HCT116 (cell line): ENCODE measurements around the gene CMIP.

Experiments used
- CEBPB ChIP-seq: IDR thresholded peaks from 2 replicates; pipeline ENCODE4 v1.6.1; 2012; ENCODE audit warnings: low read depth
- EGR1 ChIP-seq: IDR thresholded peaks from 2 replicates; pipeline ENCODE4 v1.6.1; 2012; ENCODE audit warnings: low read depth
- EZH2 ChIP-seq: fragments of 200-600 bp; sonication (generic); IDR thresholded peaks from 2 replicates; pipeline ENCODE4 v1.6.1; 2017; ENCODE audit warnings: antibody characterized with exemption, mixed run types
- FOSL1 ChIP-seq: IDR thresholded peaks from 2 replicates; pipeline ENCODE4 v1.6.1; 2012; ENCODE audit warnings: low read depth
- POLR2A ChIP-seq: IDR thresholded peaks from 2 replicates; pipeline ENCODE4 v1.7.0; 2011; ENCODE audit warnings: borderline replicate concordance; ENCODE audit not compliant: insufficient read depth, insufficient read length; ENCODE audit errors: extremely low read depth
- POLR2AphosphoS5 ChIP-seq: IDR thresholded peaks from 2 replicates; pipeline ENCODE4 v1.6.1; 2011; ENCODE audit warnings: mild to moderate bottlenecking, low read depth, low read length, moderate library complexity
- RAD21 ChIP-seq: IDR thresholded peaks from 2 replicates; pipeline ENCODE4 v1.6.1; 2012; ENCODE audit warnings: low read depth, mild to moderate bottlenecking
- SIN3A ChIP-seq: IDR thresholded peaks from 2 replicates; pipeline ENCODE4 v1.6.1; 2012; ENCODE audit warnings: low read depth
- SP1 ChIP-seq: IDR thresholded peaks from 2 replicates; pipeline ENCODE4 v1.6.1; 2012; ENCODE audit warnings: low read depth
- YY1 ChIP-seq: IDR thresholded peaks from 2 replicates; pipeline ENCODE4 v1.6.1; 2011; ENCODE audit warnings: low read length, low read depth, moderate library complexity, mild to moderate bottlenecking; ENCODE audit not compliant: insufficient replicate concordance; ENCODE audit errors: extremely low read depth
- ZNF274 ChIP-seq: fragments of 200-500 bp; sonication (Bioruptor generic); IDR thresholded peaks from 2 replicates; pipeline ENCODE4 v1.6.1; 2014; ENCODE audit warnings: mild to moderate bottlenecking, low read depth, low read length, inconsistent platforms
- TF ChIP-seq, protein P1 (sequence below): IDR thresholded peaks from 2 replicates; pipeline ENCODE4 v1.6.1; 2012; ENCODE audit warnings: low read depth
- TF ChIP-seq, protein P2 (sequence below), 3 experiments: fragments of 200-600 bp in 1 of 3; sonication (generic) in 1 of 3; IDR thresholded peaks in 2 of 3; conservative IDR thresholded peaks in 1 of 3; 2 replicates each; pipeline ENCODE4 v1.5.1; 2012 to 2017; ENCODE audit warnings: low read depth in 2 of 3, low read length in 2 of 3, antibody characterized with exemption in 1 of 3, borderline replicate concordance in 1 of 3, control low read depth in 1 of 3, mild to moderate bottlenecking in 1 of 3, mixed read lengths in 1 of 3, mixed run types in 1 of 3, moderate library complexity in 1 of 3; ENCODE audit not compliant: insufficient read depth in 1 of 3
- TF ChIP-seq, protein P3 (sequence below): IDR thresholded peaks from 2 replicates; pipeline ENCODE4 v1.6.1; 2012

DNA sequence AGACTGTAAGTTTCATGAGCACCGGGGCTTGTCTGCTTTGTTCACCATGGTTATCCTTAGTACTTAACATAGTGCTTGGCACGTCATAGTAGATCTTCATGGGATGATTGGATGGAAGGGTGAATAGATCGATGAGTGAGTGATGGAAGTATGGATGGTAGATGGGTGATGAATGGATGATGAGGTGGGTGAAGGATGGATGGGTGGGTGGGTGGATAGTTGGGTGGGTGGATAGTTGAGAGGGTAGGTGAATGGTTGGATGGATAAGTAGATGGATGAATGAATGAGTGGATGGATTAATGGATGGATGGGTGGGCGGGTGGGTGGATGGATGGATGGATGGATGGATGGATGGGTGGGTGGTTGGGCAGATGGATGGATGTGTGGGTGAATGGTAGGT, 201.3 kb downstream of the CMIP start:
- TF ChIP-seq, protein P1, sequence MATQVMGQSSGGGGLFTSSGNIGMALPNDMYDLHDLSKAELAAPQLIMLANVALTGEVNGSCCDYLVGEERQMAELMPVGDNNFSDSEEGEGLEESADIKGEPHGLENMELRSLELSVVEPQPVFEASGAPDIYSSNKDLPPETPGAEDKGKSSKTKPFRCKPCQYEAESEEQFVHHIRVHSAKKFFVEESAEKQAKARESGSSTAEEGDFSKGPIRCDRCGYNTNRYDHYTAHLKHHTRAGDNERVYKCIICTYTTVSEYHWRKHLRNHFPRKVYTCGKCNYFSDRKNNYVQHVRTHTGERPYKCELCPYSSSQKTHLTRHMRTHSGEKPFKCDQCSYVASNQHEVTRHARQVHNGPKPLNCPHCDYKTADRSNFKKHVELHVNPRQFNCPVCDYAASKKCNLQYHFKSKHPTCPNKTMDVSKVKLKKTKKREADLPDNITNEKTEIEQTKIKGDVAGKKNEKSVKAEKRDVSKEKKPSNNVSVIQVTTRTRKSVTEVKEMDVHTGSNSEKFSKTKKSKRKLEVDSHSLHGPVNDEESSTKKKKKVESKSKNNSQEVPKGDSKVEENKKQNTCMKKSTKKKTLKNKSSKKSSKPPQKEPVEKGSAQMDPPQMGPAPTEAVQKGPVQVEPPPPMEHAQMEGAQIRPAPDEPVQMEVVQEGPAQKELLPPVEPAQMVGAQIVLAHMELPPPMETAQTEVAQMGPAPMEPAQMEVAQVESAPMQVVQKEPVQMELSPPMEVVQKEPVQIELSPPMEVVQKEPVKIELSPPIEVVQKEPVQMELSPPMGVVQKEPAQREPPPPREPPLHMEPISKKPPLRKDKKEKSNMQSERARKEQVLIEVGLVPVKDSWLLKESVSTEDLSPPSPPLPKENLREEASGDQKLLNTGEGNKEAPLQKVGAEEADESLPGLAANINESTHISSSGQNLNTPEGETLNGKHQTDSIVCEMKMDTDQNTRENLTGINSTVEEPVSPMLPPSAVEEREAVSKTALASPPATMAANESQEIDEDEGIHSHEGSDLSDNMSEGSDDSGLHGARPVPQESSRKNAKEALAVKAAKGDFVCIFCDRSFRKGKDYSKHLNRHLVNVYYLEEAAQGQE = no peak
- TF ChIP-seq SP1 (no peak), POLR2AphosphoS5 (no peak), YY1 (no peak), POLR2A (no peak), SIN3A (no peak), ZNF274 (no peak), EGR1 (no peak), CEBPB (no peak), FOSL1 (no peak), EZH2 (no peak), RAD21 (no peak)
- TF ChIP-seq, protein P2, sequence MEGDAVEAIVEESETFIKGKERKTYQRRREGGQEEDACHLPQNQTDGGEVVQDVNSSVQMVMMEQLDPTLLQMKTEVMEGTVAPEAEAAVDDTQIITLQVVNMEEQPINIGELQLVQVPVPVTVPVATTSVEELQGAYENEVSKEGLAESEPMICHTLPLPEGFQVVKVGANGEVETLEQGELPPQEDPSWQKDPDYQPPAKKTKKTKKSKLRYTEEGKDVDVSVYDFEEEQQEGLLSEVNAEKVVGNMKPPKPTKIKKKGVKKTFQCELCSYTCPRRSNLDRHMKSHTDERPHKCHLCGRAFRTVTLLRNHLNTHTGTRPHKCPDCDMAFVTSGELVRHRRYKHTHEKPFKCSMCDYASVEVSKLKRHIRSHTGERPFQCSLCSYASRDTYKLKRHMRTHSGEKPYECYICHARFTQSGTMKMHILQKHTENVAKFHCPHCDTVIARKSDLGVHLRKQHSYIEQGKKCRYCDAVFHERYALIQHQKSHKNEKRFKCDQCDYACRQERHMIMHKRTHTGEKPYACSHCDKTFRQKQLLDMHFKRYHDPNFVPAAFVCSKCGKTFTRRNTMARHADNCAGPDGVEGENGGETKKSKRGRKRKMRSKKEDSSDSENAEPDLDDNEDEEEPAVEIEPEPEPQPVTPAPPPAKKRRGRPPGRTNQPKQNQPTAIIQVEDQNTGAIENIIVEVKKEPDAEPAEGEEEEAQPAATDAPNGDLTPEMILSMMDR (IDR thresholded peaks at IDR 0.05 in 2 of 3, conservative IDR thresholded peaks at IDR 0.05 in 1 of 3; ENCODE audit: borderline replicate concordance in 1 of 3, insufficient read depth in 1 of 3, low read depth in 2 of 3, low read length in 2 of 3) = no peak
- TF ChIP-seq, protein P3, sequence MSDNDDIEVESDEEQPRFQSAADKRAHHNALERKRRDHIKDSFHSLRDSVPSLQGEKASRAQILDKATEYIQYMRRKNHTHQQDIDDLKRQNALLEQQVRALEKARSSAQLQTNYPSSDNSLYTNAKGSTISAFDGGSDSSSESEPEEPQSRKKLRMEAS = no peak
